Measurements from ENCODE around the gene DEFB121. TPM values are rescaled to one million over a fixed set of nuclear protein-coding genes. Genes with fewer than 3 reads are reported as not detected.
"Not testable (repeated sequence)": the region's sequence is repeated elsewhere in the genome, so short reads cannot be mapped to it uniquely, and the experiment has no call there.

The DEFB121 gene
- total RNA-seq, 1 experiment from 2014 or later, result not detected

DNA sequence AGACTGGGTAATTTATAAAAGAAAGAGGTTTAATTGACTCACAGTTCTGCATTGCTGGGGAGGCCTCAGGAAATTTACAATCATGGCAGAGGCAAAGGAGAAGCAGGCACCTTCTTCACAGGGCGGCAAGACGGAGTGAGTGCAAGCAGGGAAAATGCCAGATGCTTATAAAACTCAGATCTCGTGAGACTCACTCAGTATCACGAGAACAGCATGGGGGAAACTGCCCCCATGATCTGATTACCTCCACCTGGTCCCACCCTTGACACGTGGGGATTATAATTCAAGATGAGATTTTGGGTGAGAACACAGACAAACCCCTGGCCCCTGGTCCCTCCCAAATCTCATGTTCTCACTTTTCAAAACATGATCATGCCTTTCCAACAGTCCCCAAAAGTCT, 41.7 kb downstream of the DEFB121 start:
- POLR2A ChIA-PET; H3K4me1 ChIP-seq (ENCODE audit: control insufficient read depth in 1 of 2, insufficient read depth in 2 of 2, low read length in 2 of 2); H3K79me2 ChIP-seq (ENCODE audit: insufficient read depth, low read length); BruUV-seq (replicated peaks); DNase-seq (ENCODE audit: low read depth, low spot score); H2AFZ ChIP-seq (ENCODE audit: low read depth, low read length, poor library complexity, severe bottlenecking); intact Hi-C loops (cut with micrococcal nuclease); H3K36me3 ChIP-seq (ENCODE audit: control insufficient read depth in 1 of 2, insufficient read depth in 2 of 2, low read length in 2 of 2); H3K9me2 ChIP-seq (ENCODE audit: insufficient read depth); H3K9ac ChIP-seq (ENCODE audit: low read length); H3K9me3 ChIP-seq (ENCODE audit: control insufficient read depth in 1 of 2, insufficient read depth in 1 of 2, low read depth in 1 of 2, low read length in 2 of 2); H3K4me3 ChIP-seq (replicated peaks in 1 of 2; ENCODE audit: low read depth in 1 of 2, low read length in 2 of 2); H3K4me2 ChIP-seq (ENCODE audit: low read length); CTCF ChIA-PET; ATAC-seq; H4K20me1 ChIP-seq (ENCODE audit: insufficient read depth); RAD21 ChIA-PET (ENCODE audit: low non-redundant PET in 1 of 2, low total read pairs in 2 of 2, uncharacterized antibody in 2 of 2, unreplicated experiment in 2 of 2); H3K27ac ChIP-seq (ENCODE audit: low read depth, low read length): not testable (repeated sequence)
- H3K27me3 ChIP-seq (ENCODE audit: insufficient read depth, low read length), result peaks cover 20% of the 10 kb centered on the region

DNA sequence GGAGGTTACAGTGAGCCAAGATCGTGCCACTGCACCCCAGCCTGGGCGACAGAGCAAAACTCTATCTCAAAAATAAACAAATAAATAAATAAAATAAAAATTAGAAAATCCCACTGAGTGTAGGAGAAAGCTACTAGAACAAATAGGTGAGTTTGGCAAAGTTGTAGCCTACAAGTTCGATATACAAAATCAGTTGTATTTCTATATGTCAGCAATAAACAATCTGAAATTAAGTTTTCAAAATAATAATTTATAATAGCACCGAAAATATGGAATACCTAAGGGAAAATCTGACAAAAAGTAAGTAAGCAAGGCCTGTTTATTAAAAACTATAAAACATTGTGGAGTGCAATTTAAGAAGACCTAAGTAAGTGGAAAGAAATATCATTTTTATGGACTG, 42.7 kb downstream of the DEFB121 start:
- peaks cover 14% of the 10 kb centered on the region for H3K27me3 ChIP-seq (ENCODE audit: insufficient read depth, low read length)

DNA sequence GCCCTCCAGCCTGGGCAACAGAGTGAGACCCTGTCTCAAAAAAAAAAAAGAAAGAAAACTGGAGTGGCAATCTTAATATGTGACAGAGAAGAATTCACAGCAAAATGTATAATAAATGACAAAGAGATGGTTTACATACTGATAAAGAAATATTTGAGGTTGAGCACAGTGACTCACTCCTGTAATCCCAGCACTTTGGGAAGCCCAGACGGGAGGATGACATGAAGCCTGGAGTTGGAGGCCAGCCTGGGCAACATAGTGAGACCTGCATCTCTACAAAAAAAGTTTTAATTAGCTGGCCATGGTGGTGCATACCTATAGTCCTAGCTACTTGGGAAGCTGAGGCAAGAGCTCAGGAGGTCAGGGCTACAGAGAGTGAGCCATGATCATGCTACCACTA, 50.0 kb downstream of the DEFB121 start:
- Histone ChIP-seq H3K4me2 (ENCODE audit: low read length) (no peak overlapping the region), H3K4me3 (replicated peaks in 1 of 2; ENCODE audit: low read depth in 1 of 2, low read length in 2 of 2) (no peak overlapping the region), H3K4me1 (ENCODE audit: control insufficient read depth in 1 of 2, insufficient read depth in 2 of 2, low read length in 2 of 2) (no peaks in the 10 kb centered on the region), H3K9ac (ENCODE audit: low read length) (no peak overlapping the region), H3K27me3 (ENCODE audit: insufficient read depth, low read length) (peaks cover 10% of the 10 kb centered on the region; the same call in 1 of the 2 replicates), H3K27ac (ENCODE audit: low read depth, low read length) (no peak overlapping the region), H3K36me3 (ENCODE audit: control insufficient read depth in 1 of 2, insufficient read depth in 2 of 2, low read length in 2 of 2) (no peaks in the 10 kb centered on the region), H2AFZ (ENCODE audit: low read depth, low read length, poor library complexity, severe bottlenecking) (no peak overlapping the region), H4K20me1 (ENCODE audit: insufficient read depth) (no peaks in the 10 kb centered on the region), H3K9me3 (ENCODE audit: control insufficient read depth in 1 of 2, insufficient read depth in 1 of 2, low read depth in 1 of 2, low read length in 2 of 2) (no peaks in the 10 kb centered on the region), H3K9me2 (ENCODE audit: insufficient read depth) (no peaks in the 10 kb centered on the region), H3K79me2 (ENCODE audit: insufficient read depth, low read length) (no peaks in the 10 kb centered on the region)
- POLR2A ChIA-PET, result no interaction called here
- ATAC-seq (no peak), DNase-seq (ENCODE audit: low read depth, low spot score) (no peak)
- intact Hi-C loops (cut with micrococcal nuclease), result no loop called here
- CTCF ChIA-PET, result no interaction called here
- TF ChIP-seq JUND (IDR thresholded peaks at IDR 0.05), result no peak
- TF ChIP-seq EZH2 (IDR thresholded peaks at IDR 0.05), result no peak
- TF ChIP-seq SP1 (IDR thresholded peaks at IDR 0.05; ENCODE audit: low read depth), result no peak
- TF ChIP-seq CBX3 (IDR thresholded peaks at IDR 0.05; ENCODE audit: low read depth), result no peak
- TF ChIP-seq SRF (IDR thresholded peaks at IDR 0.05; ENCODE audit: low read depth), result no peak
- TF ChIP-seq CEBPB (IDR thresholded peaks at IDR 0.05; ENCODE audit: low read depth), result no peak
- BruUV-seq (replicated peaks), result no TSS peak
- RAD21 ChIA-PET (ENCODE audit: low non-redundant PET in 1 of 2, low total read pairs in 2 of 2, uncharacterized antibody in 2 of 2, unreplicated experiment in 2 of 2), result no interaction called here

More for the DNA sequence above, 42.7 kb downstream of the DEFB121 start:
- H3K27ac ChIP-seq (ENCODE audit: low read depth, low read length), result no peak overlapping the region
- H3K9ac ChIP-seq (ENCODE audit: low read length), result no peak overlapping the region
- H3K36me3 ChIP-seq (ENCODE audit: control insufficient read depth in 1 of 2, insufficient read depth in 2 of 2, low read length in 2 of 2), result no peaks in the 10 kb centered on the region
- intact Hi-C loops (cut with micrococcal nuclease), result no loop called here
- no peak for TF ChIP-seq YY1 (IDR thresholded peaks at IDR 0.05; ENCODE audit: extremely low read depth, insufficient replicate concordance, low read depth, low read length)
- TF ChIP-seq POLR2A (IDR thresholded peaks at IDR 0.05; ENCODE audit: borderline replicate concordance, extremely low read depth, insufficient read depth, insufficient read length), result no peak
- TF ChIP-seq SRF (IDR thresholded peaks at IDR 0.05; ENCODE audit: low read depth), result no peak
- no peak for TF ChIP-seq FOSL1 (IDR thresholded peaks at IDR 0.05; ENCODE audit: low read depth)
- no peak for TF ChIP-seq EZH2phosphoT487 (IDR thresholded peaks at IDR 0.05; ENCODE audit: borderline replicate concordance)
- TF ChIP-seq TCF7L2 (IDR thresholded peaks at IDR 0.05; ENCODE audit: borderline replicate concordance, extremely low read depth, insufficient read depth, insufficient read length), result no peak
- no peak for TF ChIP-seq JUND (IDR thresholded peaks at IDR 0.05)
- H3K4me3 ChIP-seq (replicated peaks in 1 of 2; ENCODE audit: low read depth in 1 of 2, low read length in 2 of 2), result no peak overlapping the region
- H3K4me2 ChIP-seq (ENCODE audit: low read length), result no peak overlapping the region
- ATAC-seq, result no peak
- H2AFZ ChIP-seq (ENCODE audit: low read depth, low read length, poor library complexity, severe bottlenecking), result no peak overlapping the region
- RAD21 ChIA-PET (ENCODE audit: low non-redundant PET in 1 of 2, low total read pairs in 2 of 2, uncharacterized antibody in 2 of 2, unreplicated experiment in 2 of 2), result no interaction called here
- no TSS peak for BruUV-seq (replicated peaks)
- no peaks in the 10 kb centered on the region for H4K20me1 ChIP-seq (ENCODE audit: insufficient read depth)
- no peak for DNase-seq (ENCODE audit: low read depth, low spot score)
- H3K9me3 ChIP-seq (ENCODE audit: control insufficient read depth in 1 of 2, insufficient read depth in 1 of 2, low read depth in 1 of 2, low read length in 2 of 2), result no peaks in the 10 kb centered on the region
- POLR2A ChIA-PET, result no interaction called here
- H3K4me1 ChIP-seq (ENCODE audit: control insufficient read depth in 1 of 2, insufficient read depth in 2 of 2, low read length in 2 of 2), result no peaks in the 10 kb centered on the region
- no peaks in the 10 kb centered on the region for H3K79me2 ChIP-seq (ENCODE audit: insufficient read depth, low read length)
- H3K9me2 ChIP-seq (ENCODE audit: insufficient read depth), result no peaks in the 10 kb centered on the region
- CTCF ChIA-PET, result no interaction called here

Measured in HCT116 (cell line).